Esophagus squamous epithelium (tissue), 5 donors: Measurements from ENCODE around the gene ALOXE3. TPM values are rescaled to one million over a fixed set of nuclear protein-coding genes. Genes with fewer than 3 reads are reported as not detected.

Experiments
- DNase-seq: peaks from one replicate; lab custom pipeline; 2025; lab: John Stamatoyannopoulos, UW
- H3K27ac ChIP-seq, 4 donors: fragments of 200-600 bp; sonication (generic); one replicate each; pipeline ENCODE4 v1.5.1; 2016 to 2019; ENCODE audit warnings: mild to moderate bottlenecking in 1 of 4
- H3K27me3 ChIP-seq, 4 donors: fragments of 200-600 bp; sonication (generic); 1 replicate in 3 of 4; 2 replicates in 1 of 4; pipeline versions ENCODE4 v1.5.1 to v1.6.0; 2017 to 2021; ENCODE audit warnings: antibody characterized with exemption in 1 of 4
- H3K36me3 ChIP-seq, 3 donors: fragments of 200-600 bp; sonication (generic); one replicate each; pipeline ENCODE4 v1.5.1; 2016 to 2019
- H3K4me1 ChIP-seq, 3 donors: fragments of 200-600 bp; sonication (generic); one replicate each; pipeline ENCODE4 v1.5.1; 2017 to 2019
- H3K4me3 ChIP-seq, 4 donors: fragments of 200-600 bp; sonication (generic); 1 replicate in 3 of 4; 2 replicates in 1 of 4; pipeline ENCODE4 v1.5.1; 2016 to 2019; ENCODE audit warnings: mild to moderate bottlenecking in 2 of 4, moderate library complexity in 1 of 4
- H3K9me3 ChIP-seq, 3 donors: fragments of 200-600 bp; sonication (generic); one replicate each; pipeline ENCODE4 v1.5.1; 2016 to 2019
- POLR2A ChIP-seq, 4 donors: fragments of 450-650 bp; IDR thresholded peaks; one replicate each; pipeline ENCODE4 v1.6.1; 2017; ENCODE audit warnings: antibody characterized with exemption in 4 of 4, mild to moderate bottlenecking in 4 of 4, moderate library complexity in 3 of 4
- WGBS, 2 donors: methylation state at CpG; one replicate each; pipeline ENCODE4 v1.1.5; 2018; 5-methylcytosine and 5-hydroxymethylcytosine counted together
- intact Hi-C: fragments of 100-400 bp; cut with DNase I; formaldehyde crosslinking; loops from one replicate; pipeline ENCODE4 v1.15.0; 2022
- total RNA-seq, 4 donors: library from RNA; depleted of rRNA; stranded (reverse); fragments of >200 nt; gene quantifications; one replicate each; pipeline ENCODE4 v1.1.0, GENCODE V29; 2016
- TF ChIP-seq, protein P1 (sequence below), 6 experiments: fragments of 450-650 bp in 4 of 6; fragments of 200-600 bp in 2 of 6; sonication (generic) in 2 of 6; IDR thresholded peaks; one replicate each; pipeline ENCODE4 v1.5.1; 2016 to 2019; ENCODE audit warnings: antibody characterized with exemption in 6 of 6, mild to moderate bottlenecking in 4 of 6, moderate library complexity in 4 of 6
- donor health status: DM: yes; HTN: yes; CAD: no.

ALOXE3 gene
- total RNA-seq, 4 donors from 2014 or later: 0.30 to 8.8 (median 2.2) TPM; not detected in 1

DNA sequence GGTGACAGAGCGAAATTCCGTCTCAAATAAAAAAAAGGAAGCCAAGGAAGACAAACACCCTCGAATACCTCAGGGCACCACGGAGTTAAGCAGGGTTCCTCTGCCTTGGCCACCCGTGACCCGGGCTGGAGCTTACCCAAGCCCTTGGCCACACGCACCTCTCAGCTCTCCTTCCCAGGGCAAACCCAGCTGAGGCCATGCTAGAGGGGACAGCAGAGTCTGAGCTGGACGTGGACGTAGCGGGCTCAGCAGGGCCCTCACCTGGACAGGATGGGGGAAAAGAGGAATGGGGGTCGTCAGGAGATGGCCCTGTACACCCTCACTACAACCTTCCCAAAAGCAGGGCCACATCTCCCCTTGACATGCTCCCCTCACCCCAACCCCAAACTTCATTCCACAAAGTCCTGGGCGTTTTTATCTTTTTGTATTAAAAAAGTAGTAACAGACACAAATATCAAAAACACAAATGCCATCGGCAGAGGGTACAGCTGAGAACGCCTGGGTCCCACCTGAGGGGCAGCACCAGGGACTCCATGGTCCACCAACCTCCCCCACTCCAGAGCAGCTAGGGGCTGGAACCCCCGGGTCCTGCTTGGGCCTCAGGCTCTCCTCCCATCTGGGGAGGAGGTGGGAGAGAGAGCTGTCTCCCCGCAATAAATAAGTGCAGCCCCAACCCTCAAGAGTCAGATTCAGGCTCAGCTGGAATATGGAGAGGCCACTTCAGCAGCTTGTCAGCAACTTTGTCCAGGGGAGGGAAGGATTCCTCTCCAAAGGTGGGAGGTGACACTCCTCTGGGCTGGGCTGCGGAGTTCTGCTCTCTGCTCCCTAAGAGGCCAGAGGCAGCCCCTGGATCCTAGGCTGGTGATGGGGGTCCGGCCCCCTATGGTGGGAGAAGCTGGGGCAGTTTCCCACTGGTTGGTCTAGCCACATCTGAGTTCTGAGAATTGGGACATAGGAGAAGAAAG is 22.0 kb upstream of the ALOXE3 start:
- no peak for DNase-seq
- Histone ChIP-seq H3K27ac (peak overlapping the region; percentile 68 to 94 (median 93)), H3K36me3 (peaks cover 53 to 60% (median 58%) of the 10 kb centered on the region in 3 donors), H3K27me3 (no peaks in the 10 kb centered on the region), H3K9me3 (no peaks in the 10 kb centered on the region), H3K4me1 (peaks cover 7 to 67% (median 23%) of the 10 kb centered on the region in 3 donors), H3K4me3 (no peak overlapping the region)
- TF ChIP-seq, protein P1, sequence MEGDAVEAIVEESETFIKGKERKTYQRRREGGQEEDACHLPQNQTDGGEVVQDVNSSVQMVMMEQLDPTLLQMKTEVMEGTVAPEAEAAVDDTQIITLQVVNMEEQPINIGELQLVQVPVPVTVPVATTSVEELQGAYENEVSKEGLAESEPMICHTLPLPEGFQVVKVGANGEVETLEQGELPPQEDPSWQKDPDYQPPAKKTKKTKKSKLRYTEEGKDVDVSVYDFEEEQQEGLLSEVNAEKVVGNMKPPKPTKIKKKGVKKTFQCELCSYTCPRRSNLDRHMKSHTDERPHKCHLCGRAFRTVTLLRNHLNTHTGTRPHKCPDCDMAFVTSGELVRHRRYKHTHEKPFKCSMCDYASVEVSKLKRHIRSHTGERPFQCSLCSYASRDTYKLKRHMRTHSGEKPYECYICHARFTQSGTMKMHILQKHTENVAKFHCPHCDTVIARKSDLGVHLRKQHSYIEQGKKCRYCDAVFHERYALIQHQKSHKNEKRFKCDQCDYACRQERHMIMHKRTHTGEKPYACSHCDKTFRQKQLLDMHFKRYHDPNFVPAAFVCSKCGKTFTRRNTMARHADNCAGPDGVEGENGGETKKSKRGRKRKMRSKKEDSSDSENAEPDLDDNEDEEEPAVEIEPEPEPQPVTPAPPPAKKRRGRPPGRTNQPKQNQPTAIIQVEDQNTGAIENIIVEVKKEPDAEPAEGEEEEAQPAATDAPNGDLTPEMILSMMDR (IDR thresholded peaks at IDR 0.05): no peak
- TF ChIP-seq POLR2A (IDR thresholded peaks at IDR 0.05): no peak
- intact Hi-C loops: no loop called here
- 73 to 81% methylated on average over 13 to 16 of the region's 18 CpGs for WGBS, 2 donors

DNA sequence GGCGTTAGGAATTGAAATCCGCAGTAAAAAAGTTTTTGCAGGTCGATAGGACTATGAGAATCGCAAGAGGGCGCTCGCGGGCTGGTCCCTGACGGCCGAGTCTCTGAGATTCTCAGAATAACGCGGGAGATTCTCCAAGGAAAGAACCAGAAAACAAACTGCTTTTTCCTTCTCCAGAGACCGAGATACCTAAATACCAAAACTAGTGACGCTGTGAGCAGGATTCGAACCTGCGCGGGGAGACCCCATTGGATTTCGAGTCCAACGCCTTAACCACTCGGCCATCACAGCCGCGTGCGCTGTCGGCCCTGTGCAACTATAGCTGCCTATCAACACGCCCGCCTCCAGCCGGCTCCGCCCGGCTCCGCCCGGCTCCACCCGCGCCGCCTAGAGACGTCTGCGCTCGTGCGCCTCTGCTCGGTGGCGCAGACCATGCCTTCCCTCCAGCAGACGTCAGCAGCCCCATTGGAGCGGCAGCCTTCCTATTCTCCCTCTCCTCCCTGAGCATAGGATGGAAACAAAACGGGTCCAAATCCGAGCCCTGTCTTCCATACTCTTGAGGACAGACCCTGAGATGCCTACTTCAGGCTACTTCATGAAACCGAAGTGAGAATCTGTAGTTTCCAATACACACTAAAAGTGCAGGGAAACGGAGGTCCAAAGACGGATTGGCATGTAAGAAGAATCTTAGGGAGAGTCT is 20.5 kb upstream of the ALOXE3 start:
- H3K4me1 ChIP-seq: peaks cover 7 to 58% (median 23%) of the 10 kb centered on the region in 3 donors

DNA sequence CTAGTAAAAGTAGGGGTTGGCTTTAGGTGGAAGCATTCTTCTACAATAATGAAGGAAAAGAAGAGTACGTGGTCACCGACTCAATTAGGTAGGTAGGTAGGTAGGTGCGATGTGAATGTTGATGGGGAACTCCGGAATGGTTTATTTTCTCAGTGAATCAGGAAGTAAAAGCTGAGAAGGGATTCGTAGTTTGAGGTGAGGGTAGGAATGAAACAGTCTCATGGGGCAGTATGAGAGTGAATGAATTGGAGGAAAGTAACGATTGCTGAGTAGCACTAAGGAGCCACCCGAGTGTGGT is 20.0 kb upstream of the ALOXE3 start:
- intact Hi-C loops: no loop called here
- H3K27ac ChIP-seq: peak overlapping the region; percentile 68 to 94 (median 93)
- peaks cover 7 to 58% (median 23%) of the 10 kb centered on the region in 3 donors for H3K4me1 ChIP-seq
- TF ChIP-seq, protein P1 (IDR thresholded peaks at IDR 0.05): no peak
- TF ChIP-seq POLR2A (IDR thresholded peaks at IDR 0.05): no peak
- H3K27me3 ChIP-seq: no peaks in the 10 kb centered on the region
- H3K9me3 ChIP-seq: no peaks in the 10 kb centered on the region
- 0 to 1% methylated on average over 7 of the region's 7 CpGs for WGBS, 2 donors
- peaks cover 34 to 39% (median 38%) of the 10 kb centered on the region in 3 donors for H3K36me3 ChIP-seq
- H3K4me3 ChIP-seq: peak overlapping the region in 3 of 4 donors; percentile 2 to 56 (median 35)
- no peak for DNase-seq

More for the DNA sequence above, 20.5 kb upstream of the ALOXE3 start:
- intact Hi-C loops: no loop called here
- WGBS, 2 donors: 1% methylated on average over 30 to 46 of the region's 46 CpGs
- H3K27me3 ChIP-seq: no peaks in the 10 kb centered on the region
- peak overlapping the region; percentile 68 to 94 (median 93) for H3K27ac ChIP-seq
- TF ChIP-seq, protein P1 (IDR thresholded peaks at IDR 0.05): peak; percentile 77 to 95 (median 89)
- peak in 3 of 4 donors; percentile 3 to 70 (median 68) for TF ChIP-seq POLR2A (IDR thresholded peaks at IDR 0.05)
- no peaks in the 10 kb centered on the region for H3K9me3 ChIP-seq
- no peak for DNase-seq
- peak overlapping the region in 3 of 4 donors; percentile 2 to 56 (median 35) for H3K4me3 ChIP-seq
- peaks cover 39 to 44% (median 43%) of the 10 kb centered on the region in 3 donors for H3K36me3 ChIP-seq

DNA sequence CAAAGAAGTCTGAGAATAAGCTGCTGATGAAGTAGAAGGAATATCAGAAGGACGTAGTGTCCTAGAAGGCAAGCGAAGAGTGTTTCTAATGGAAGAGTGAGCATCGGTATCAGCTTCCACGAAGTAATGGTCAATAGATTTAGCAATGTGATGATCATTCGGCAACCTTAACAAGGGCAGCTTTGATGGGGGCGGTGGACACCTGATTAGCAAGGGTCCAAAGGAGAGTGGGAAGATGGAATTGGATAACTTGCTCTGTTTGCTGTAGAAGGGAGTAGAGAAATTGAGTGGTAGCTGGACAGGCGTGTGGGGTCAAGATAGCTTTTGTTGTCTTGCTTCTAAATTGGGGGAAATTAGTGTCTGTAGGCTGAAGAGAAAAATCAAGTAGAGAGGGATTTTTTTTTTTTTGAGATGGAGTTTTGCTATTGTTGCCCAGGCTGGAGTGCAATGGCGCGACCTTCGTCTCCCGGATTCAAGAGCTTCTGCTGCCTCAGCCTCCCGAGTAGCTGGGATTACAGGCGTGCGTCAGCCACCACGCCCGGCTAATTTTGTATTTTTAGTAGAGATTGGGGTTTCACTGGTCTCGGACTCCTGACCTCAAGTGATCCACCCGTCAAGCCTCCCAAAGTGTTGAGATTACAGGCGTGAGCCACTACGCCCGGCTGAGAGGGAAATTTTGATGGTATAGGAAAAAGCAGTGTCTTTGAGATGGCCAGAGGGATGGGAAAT is 19.5 kb upstream of the ALOXE3 start:
- H3K4me3 ChIP-seq: peak overlapping the region in 3 of 4 donors; percentile 2 to 56 (median 35)
- no peaks in the 10 kb centered on the region for H3K9me3 ChIP-seq
- H3K4me1 ChIP-seq: peaks cover 7 to 53% (median 23%) of the 10 kb centered on the region in 3 donors
- no peaks in the 10 kb centered on the region for H3K27me3 ChIP-seq
- no peak for TF ChIP-seq POLR2A (IDR thresholded peaks at IDR 0.05)
- TF ChIP-seq, protein P1 (IDR thresholded peaks at IDR 0.05): no peak
- DNase-seq: no peak
- peaks cover 29 to 34% (median 33%) of the 10 kb centered on the region in 3 donors for H3K36me3 ChIP-seq
- peak overlapping the region; percentile 68 to 94 (median 93) for H3K27ac ChIP-seq
- intact Hi-C loops: no loop called here
- 27 to 40% methylated on average over 19 to 21 of the region's 21 CpGs for WGBS, 2 donors
